ENCODE data around the gene KRT80.
A peak's percentile ranks its signal among the peaks of the same experiment; 100 is the strongest.

KRT80 gene

DNA sequence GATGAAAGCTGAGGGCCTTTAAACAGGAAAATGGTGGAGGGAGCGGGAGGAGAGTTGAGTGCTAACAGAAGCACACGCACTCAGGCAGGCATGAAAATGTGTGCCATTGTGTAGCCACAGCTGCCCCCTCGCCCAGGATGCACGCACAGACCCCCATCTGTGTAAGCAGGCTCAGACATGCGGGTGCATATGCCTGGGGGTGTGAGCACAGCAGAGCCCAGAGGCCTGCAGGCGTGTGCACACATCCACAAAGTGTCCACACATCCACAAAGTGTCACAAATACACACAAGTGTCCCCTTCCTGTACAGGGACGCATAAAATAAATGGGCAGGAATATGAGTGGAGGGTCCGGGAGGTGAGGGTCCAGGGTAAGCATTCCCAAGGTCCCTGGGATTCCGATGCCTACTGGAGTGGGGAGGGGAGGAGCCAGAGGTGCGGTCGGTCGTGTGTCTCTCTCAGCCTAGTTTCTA is 40.4 kb upstream of the KRT80 start:
- no peak for DNase-seq (ENCODE audit: low spot score)
- H3K27ac ChIP-seq = peak overlapping the region in 1 of 2 donors; percentile 79
- H3K4me3 ChIP-seq = no peak overlapping the region
- TF ChIP-seq, protein P1, sequence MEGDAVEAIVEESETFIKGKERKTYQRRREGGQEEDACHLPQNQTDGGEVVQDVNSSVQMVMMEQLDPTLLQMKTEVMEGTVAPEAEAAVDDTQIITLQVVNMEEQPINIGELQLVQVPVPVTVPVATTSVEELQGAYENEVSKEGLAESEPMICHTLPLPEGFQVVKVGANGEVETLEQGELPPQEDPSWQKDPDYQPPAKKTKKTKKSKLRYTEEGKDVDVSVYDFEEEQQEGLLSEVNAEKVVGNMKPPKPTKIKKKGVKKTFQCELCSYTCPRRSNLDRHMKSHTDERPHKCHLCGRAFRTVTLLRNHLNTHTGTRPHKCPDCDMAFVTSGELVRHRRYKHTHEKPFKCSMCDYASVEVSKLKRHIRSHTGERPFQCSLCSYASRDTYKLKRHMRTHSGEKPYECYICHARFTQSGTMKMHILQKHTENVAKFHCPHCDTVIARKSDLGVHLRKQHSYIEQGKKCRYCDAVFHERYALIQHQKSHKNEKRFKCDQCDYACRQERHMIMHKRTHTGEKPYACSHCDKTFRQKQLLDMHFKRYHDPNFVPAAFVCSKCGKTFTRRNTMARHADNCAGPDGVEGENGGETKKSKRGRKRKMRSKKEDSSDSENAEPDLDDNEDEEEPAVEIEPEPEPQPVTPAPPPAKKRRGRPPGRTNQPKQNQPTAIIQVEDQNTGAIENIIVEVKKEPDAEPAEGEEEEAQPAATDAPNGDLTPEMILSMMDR (IDR thresholded peaks at IDR 0.05) = no peak

DNA sequence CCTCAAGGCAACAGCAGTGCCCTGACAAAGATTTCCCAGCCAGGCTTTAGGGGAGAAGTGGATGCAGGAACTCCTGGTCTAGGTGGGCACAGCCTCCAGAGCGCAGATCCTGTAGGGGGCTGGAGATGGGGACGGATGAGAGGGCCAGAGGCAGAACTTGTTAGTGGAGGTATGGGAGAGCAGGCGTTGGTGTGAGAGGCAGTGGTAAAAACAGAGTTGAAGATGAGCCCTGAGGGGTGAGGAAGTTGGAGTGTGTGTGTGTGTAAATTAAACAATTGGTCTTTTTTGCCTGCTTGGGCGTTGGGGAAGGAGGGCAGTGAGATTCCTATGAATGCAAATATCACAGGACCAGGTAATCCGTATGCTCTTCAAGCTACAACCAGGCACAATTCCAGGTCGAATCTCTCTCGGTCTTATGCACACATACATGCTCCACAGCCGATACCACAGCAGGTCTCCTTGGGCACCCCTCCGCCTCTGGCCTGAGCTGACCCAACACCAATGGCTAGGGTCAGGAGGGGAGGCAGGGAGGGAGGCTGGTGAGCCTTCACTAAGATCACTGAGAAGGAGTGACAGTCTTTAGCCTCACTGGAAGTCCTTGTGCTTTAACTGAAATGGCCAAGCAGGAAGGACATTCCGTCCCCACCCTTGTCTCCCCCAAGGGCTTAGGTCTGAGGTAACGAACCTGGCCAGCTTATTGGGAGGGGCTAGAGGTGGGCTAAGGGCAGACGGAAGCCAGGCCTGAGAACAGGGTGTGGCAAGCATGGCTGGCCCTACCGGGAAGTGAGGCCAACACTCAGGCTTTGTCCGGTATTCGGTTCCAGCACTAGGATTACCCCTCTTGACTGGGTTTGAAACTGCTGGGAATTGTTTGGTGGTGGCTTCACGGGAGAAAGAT is 39.7 kb upstream of the KRT80 start:
- no peak for DNase-seq (ENCODE audit: low spot score)
- TF ChIP-seq, protein P1 (IDR thresholded peaks at IDR 0.05) = no peak
- Histone ChIP-seq H3K27ac (peak overlapping the region; percentile 50 to 79), H3K4me3 (no peak overlapping the region)

DNA sequence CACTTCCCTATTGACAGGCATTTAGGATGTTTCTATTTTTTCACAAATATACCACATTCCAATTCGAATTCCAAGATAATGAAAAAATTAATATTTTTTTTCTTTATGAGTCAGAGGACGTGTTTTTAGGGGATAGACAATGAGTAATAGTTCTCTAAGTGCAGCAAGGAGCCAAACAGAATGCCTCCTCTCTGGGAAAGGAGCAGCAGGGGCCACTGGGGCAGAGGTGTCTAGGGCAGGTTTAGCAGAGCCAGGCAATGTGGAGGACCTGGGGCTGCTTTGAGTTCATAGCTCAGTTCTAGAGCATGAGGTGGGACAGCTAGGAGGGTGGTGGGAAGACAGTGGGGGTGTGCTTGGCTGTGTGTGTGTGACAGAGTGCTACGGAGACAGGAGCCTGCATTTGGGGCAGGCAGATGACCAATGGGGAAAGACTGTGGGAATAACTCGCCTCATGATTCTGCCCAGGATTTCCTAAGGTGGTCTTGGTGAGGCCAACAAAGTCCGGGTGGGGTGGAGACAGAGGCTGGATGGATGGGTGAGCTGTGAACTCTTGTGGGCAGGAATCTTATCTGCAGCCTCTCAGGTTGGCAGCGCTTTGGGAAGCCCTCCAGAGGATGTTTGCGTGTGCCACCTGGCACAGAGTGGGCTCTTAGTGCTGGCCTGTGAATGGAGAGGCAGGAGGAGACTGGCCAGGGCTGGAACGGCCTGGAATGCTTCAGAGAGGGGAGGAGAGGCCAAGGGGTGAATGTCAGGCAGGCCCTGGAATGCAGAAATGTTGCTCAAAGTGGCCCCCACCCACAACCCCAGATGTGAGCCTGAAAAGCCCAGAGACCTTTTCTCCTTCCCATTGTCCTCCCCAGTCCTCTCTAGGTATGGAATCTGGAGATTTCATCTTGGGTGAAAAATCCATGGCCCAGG is 38.8 kb upstream of the KRT80 start:
- TF ChIP-seq, protein P1 (IDR thresholded peaks at IDR 0.05) = no peak
- Histone ChIP-seq H3K4me3 (no peak overlapping the region), H3K27ac (peak overlapping the region; percentile 50 to 79)
- no peak for DNase-seq (ENCODE audit: low spot score)

DNA sequence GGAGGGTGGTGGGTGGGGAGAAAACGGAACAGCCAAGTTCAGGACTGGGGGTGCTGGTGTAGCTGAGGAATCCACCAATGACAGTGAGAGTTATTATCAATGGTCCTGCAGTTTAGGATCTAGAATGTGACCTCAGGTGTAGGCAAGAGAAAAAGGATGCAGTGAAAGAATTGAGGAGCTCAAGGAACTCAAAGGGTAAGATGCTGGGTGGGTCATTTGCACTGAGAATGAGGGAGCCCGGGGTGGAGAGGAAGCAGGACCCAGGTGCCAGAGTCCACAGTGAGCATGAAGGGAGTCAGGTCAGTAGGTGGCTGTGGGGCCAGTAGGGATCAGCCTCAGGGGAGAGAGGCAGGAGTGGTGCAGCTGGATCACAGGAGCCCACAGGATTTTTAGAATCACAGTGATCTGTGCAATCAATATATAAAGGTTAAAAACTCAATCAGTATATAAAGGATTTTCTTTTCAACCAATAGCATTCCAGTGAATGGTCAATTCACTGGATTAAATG is 38.1 kb upstream of the KRT80 start:
- H3K4me3 ChIP-seq = no peak overlapping the region
- TF ChIP-seq, protein P1 (IDR thresholded peaks at IDR 0.05) = no peak
- DNase-seq (ENCODE audit: low spot score) = no peak
- peak overlapping the region in 1 of 2 donors; percentile 74 for H3K27ac ChIP-seq

DNA sequence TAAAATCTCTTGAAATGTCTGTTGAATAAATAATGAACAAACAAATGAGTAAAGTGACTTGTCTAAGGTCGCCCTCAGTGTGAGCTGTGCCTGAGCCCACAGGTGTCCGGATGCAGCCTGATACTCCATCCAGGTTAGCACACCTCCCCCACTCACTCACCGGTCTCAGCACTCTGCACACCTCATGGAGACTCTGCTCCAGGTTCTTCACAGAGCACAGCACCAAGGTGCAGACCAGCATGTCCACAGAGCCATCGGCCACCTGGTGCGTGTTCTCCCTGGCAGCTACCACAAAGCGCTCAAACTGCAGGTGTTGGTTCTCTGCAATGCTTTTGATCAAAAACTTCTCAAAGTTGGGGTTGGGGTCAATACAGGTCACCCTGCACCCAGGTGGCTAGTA is 37.1 kb upstream of the KRT80 start:
- TF ChIP-seq, protein P1 (IDR thresholded peaks at IDR 0.05) = no peak
- Histone ChIP-seq H3K27ac (peak overlapping the region in 1 of 2 donors; percentile 74), H3K4me3 (no peak overlapping the region)
- DNase-seq (ENCODE audit: low spot score) = no peak

DNA sequence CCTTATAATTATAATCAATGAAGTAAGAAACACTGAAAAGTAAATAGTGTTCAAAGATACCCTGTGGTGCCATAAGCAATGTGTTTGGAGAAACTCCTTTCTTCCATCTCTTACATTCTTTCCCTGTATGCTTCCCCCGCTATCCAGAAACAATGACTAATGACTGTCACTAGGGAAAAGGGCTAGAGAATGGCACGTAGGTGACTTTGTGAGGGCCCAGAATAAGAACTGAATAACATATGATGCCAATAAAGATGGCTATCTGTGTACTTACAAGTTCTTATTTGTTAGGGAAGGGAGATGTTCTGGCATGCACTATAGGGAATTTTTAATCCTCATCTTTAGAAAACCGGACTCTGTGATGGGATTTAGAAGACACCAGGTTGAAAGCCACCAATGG is 36.6 kb upstream of the KRT80 start:
- TF ChIP-seq, protein P1 (IDR thresholded peaks at IDR 0.05) = no peak
- Histone ChIP-seq H3K4me3 (no peak overlapping the region), H3K27ac (peak overlapping the region in 1 of 2 donors; percentile 74)
- no peak for DNase-seq (ENCODE audit: low spot score)

Measured in coronary artery (tissue), 2 donors.